HG02981 (cell line): ENCODE results near the gene DNER.
"Not testable (repeated sequence)": the region's sequence is repeated elsewhere in the genome, so short reads cannot be mapped to it uniquely, and the experiment has no call there.

Experiments used
- ATAC-seq: cut with Tn5 transposase; IDR thresholded peaks from one replicate; pipeline ENCODE4 v1.9.1; 2021; ENCODE audit warnings: mild to moderate bottlenecking, moderate library complexity; ENCODE audit not compliant: unreplicated experiment

DNER gene

GRCh38 chr2:229348128-229348527 lies 366.2 kb downstream of the DNER start:
- no peak for ATAC-seq

GRCh38 chr2:229346816-229347540 lies 367.4 kb downstream of the DNER start:
- no peak for ATAC-seq

GRCh38 chr2:229344955-229345354 lies 369.4 kb downstream of the DNER start:
- ATAC-seq: no peak

GRCh38 chr2:229344151-229344551 lies 370.2 kb downstream of the DNER start:
- ATAC-seq: no peak

GRCh38 chr2:229343661-229344060 lies 370.7 kb downstream of the DNER start:
- ATAC-seq: no peak

GRCh38 chr2:229342376-229342775 lies 372.0 kb downstream of the DNER start:
- ATAC-seq: no peak

- ATAC-seq: no peak
Observed at GRCh38 chr2:229340086-229340760, 374.1 kb downstream of the DNER start.

GRCh38 chr2:229339618-229340017 lies 374.7 kb downstream of the DNER start:
- no peak for ATAC-seq

- ATAC-seq: not testable (repeated sequence)
Observed at GRCh38 chr2:229339171-229339570, 375.2 kb downstream of the DNER start.

- no peak for ATAC-seq
Observed at GRCh38 chr2:229335877-229336346, 378.4 kb downstream of the DNER start.

GRCh38 chr2:229335330-229335729 lies 379.0 kb downstream of the DNER start:
- no peak for ATAC-seq

- ATAC-seq: no peak
Observed at GRCh38 chr2:229330952-229331351, 383.4 kb downstream of the DNER start.

GRCh38 chr2:229319558-229319957 lies 394.8 kb downstream of the DNER start:
- ATAC-seq: no peak

GRCh38 chr2:229314117-229314516 lies 400.2 kb downstream of the DNER start:
- no peak for ATAC-seq

- no peak for ATAC-seq
Observed at GRCh38 chr2:229313591-229313990, 400.8 kb downstream of the DNER start.
